ENCODE data around the gene USP47. TPM values are rescaled to one million over a fixed set of nuclear protein-coding genes. Genes with fewer than 3 reads are reported as not detected.

The USP47 gene
- total and polyA plus RNA-seq, 7 donors = 10.6 to 105 (median 84.9) TPM

DNA sequence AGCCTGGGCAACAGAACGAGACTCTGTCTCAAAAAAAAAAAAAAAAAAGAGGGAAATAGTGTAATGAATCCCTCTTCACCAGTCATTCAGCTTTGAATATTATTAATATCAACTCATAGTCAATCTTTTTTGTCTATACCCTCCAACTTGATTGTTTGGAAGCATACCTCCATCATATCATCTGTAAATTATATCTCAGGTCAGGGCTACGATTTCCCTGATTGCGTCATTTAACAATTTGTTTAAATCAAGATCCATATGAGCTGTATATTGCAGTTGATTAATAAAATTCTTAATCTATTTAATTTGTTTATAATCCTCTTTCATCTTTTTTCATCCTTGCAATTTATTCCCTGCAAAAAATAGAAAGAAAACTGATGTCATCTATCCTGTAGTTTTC, 60.2 kb downstream of the USP47 start:
- 93 to 96% methylated on average over 3 of the region's 3 CpGs for WGBS, 2 donors
- TF ChIP-seq, protein P1, sequence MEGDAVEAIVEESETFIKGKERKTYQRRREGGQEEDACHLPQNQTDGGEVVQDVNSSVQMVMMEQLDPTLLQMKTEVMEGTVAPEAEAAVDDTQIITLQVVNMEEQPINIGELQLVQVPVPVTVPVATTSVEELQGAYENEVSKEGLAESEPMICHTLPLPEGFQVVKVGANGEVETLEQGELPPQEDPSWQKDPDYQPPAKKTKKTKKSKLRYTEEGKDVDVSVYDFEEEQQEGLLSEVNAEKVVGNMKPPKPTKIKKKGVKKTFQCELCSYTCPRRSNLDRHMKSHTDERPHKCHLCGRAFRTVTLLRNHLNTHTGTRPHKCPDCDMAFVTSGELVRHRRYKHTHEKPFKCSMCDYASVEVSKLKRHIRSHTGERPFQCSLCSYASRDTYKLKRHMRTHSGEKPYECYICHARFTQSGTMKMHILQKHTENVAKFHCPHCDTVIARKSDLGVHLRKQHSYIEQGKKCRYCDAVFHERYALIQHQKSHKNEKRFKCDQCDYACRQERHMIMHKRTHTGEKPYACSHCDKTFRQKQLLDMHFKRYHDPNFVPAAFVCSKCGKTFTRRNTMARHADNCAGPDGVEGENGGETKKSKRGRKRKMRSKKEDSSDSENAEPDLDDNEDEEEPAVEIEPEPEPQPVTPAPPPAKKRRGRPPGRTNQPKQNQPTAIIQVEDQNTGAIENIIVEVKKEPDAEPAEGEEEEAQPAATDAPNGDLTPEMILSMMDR (IDR thresholded peaks at IDR 0.05) = no peak
- TF ChIP-seq POLR2AphosphoS5 (IDR thresholded peaks at IDR 0.05) (no peak), POLR2A (IDR thresholded peaks at IDR 0.05) (no peak), EP300 (IDR thresholded peaks at IDR 0.05) (no peak)
- no peak for DNase-seq
- intact Hi-C loops (cut with DNase I) = no loop called here
- H3K4me3 ChIP-seq = no peak overlapping the region
- H3K36me3 ChIP-seq = peaks cover 7 to 49% (median 11%) of the 10 kb centered on the region in 4 donors
- no peaks in the 10 kb centered on the region for H3K9me3 ChIP-seq
- H3K27ac ChIP-seq = no peak overlapping the region
- no peaks in the 10 kb centered on the region for H3K4me1 ChIP-seq
- no peaks in the 10 kb centered on the region for H3K27me3 ChIP-seq

DNA sequence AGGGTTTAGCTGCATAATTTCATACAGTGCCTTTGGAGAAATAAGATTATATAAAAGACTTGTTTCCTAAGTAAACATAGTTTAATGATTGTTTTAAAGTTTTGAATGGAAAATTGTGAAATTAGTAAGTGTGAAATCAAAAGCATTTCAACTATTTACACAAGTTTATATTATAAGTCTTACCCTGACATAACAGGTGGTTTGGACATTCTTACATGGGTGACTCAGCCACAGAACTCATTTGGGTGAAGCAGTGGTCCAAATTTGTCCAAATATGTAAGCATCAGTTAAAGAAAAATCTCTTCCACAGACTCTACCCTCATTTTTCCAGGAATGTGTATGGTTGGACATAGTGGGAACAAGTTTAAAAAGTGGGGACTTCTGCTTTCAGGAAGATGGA, 68.0 kb downstream of the USP47 start:
- TF ChIP-seq POLR2A (IDR thresholded peaks at IDR 0.05) = no peak
- H3K4me3 ChIP-seq = no peak overlapping the region
- no peaks in the 10 kb centered on the region for H3K27me3 ChIP-seq
- no peaks in the 10 kb centered on the region for H3K9me3 ChIP-seq
- H3K36me3 ChIP-seq = peaks cover 0 to 39% (median 11%) of the 10 kb centered on the region in 4 donors
- intact Hi-C loops (cut with DNase I) = loop anchor here (10.0 kb wide), 1 partner anchor 115 kb away; no protein-coding TSS in a partner anchor
- H3K27ac ChIP-seq = peak overlapping the region in 2 of 4 donors; percentile 50 to 71
- DNase-seq = no peak
- H3K4me1 ChIP-seq = peaks cover 4 to 24% (median 16%) of the 10 kb centered on the region in 4 donors

DNA sequence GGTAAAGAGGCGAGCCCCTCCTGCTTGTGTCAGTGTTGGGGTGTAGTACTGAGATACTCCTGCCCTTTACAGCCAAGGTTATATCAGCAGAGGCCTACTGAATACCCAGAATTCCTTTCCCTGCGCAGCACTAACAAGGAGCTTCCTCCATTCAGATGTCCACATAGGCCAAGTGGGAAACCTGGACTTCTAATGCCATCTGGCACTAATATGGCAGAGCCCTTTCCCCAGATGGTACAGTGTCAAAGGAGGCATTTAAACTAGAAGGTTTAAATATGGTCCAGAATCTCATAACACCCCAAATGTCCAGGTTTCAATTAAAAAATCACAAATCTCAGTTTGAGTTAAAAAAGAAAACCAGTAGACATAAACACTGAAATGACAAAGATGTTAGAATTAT, 68.8 kb downstream of the USP47 start:
- Histone ChIP-seq H3K36me3 (peaks cover 0 to 35% (median 10%) of the 10 kb centered on the region in 4 donors), H3K4me3 (no peak overlapping the region), H3K4me1 (peaks cover 4 to 24% (median 16%) of the 10 kb centered on the region in 4 donors), H3K27ac (peak overlapping the region in 2 of 4 donors; percentile 50 to 71), H3K9me3 (no peaks in the 10 kb centered on the region), H3K27me3 (no peaks in the 10 kb centered on the region)
- no peak for DNase-seq
- WGBS, 2 donors = 96 to 97% methylated on average over 2 of the region's 2 CpGs
- no peak for TF ChIP-seq POLR2A (IDR thresholded peaks at IDR 0.05)
- TF ChIP-seq, protein P1 (IDR thresholded peaks at IDR 0.05) = no peak
- no peak for TF ChIP-seq POLR2AphosphoS5 (IDR thresholded peaks at IDR 0.05)
- TF ChIP-seq EP300 (IDR thresholded peaks at IDR 0.05) = no peak
- intact Hi-C loops (cut with DNase I) = loop anchor here (10.0 kb wide), 1 partner anchor 116 kb away; no protein-coding TSS in a partner anchor

DNA sequence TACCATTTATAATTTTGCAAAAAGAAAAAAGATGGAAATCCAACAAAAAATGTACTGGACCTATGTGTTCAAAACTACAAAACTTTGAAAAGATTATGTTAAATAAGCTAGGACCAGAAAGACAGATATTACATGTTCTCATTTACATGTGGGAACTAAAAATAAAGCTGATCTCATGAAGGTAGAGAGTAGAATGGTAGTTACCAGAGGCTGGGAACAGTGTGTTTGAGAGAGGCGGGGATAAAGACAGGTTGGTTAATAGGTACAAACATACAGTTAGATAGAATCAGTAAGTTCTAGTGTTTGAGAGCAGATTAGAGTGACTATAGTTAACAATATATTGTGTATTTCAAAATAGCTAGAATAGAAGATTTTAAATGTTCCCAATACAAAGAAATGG, 71.6 kb downstream of the USP47 start:
- intact Hi-C loops (cut with DNase I) = loop anchor here (10.0 kb wide), 1 partner anchor 119 kb away; no protein-coding TSS in a partner anchor
- TF ChIP-seq EP300 (IDR thresholded peaks at IDR 0.05) = no peak
- TF ChIP-seq POLR2A (IDR thresholded peaks at IDR 0.05) = no peak
- TF ChIP-seq, protein P1 (IDR thresholded peaks at IDR 0.05) = no peak
- no peak for TF ChIP-seq POLR2AphosphoS5 (IDR thresholded peaks at IDR 0.05)
- no peak overlapping the region for H3K4me3 ChIP-seq
- peaks cover 4 to 41% (median 25%) of the 10 kb centered on the region in 4 donors for H3K4me1 ChIP-seq
- H3K27me3 ChIP-seq = no peaks in the 10 kb centered on the region
- no peaks in the 10 kb centered on the region for H3K9me3 ChIP-seq
- no peak overlapping the region for H3K27ac ChIP-seq
- WGBS, 2 donors = 96 to 97% methylated on average over 1 of the region's 1 CpG
- DNase-seq = no peak
- H3K36me3 ChIP-seq = peaks cover 0 to 7% (median 0%) of the 10 kb centered on the region in 4 donors

DNA sequence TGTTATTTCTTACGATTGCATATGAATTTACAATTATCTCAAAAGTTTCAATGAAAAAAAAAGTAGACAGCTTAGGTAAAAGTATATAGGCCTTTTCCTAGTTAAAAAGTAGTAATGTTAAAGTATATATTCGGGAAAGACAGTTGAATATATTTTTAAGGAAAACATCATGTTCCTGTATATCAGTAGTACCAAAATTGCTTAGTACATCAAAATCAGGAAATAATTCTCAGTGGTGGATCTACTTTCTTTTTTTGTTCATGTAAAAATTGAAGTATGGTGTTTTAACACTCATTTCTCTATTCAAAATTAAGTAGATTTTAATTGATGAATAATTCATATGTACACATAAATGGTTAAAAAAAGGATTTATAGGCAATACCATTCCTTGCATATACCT, 73.9 kb downstream of the USP47 start:
- peaks cover 0 to 27% (median 15%) of the 10 kb centered on the region in 4 donors for H3K4me1 ChIP-seq
- no peak for TF ChIP-seq POLR2A (IDR thresholded peaks at IDR 0.05)
- no peak for TF ChIP-seq EP300 (IDR thresholded peaks at IDR 0.05)
- TF ChIP-seq POLR2AphosphoS5 (IDR thresholded peaks at IDR 0.05) = no peak
- intact Hi-C loops (cut with DNase I) = loop anchor here (10.0 kb wide), 1 partner anchor 121 kb away; no protein-coding TSS in a partner anchor
- no peaks in the 10 kb centered on the region for H3K9me3 ChIP-seq
- no peaks in the 10 kb centered on the region for H3K27me3 ChIP-seq
- DNase-seq = no peak
- 96% methylated on average over 2 of the region's 2 CpGs for WGBS, 2 donors
- no peak overlapping the region for H3K4me3 ChIP-seq
- no peak overlapping the region for H3K27ac ChIP-seq
- peaks cover 0 to 10% (median 0%) of the 10 kb centered on the region in 4 donors for H3K36me3 ChIP-seq
